ENCODE measurements around the gene NFYB. TPM values are rescaled to one million over a fixed set of nuclear protein-coding genes. Genes with fewer than 3 reads are reported as not detected.

The NFYB gene
- total RNA-seq, 1 experiment from 2014 or later = 22.4 TPM

DNA sequence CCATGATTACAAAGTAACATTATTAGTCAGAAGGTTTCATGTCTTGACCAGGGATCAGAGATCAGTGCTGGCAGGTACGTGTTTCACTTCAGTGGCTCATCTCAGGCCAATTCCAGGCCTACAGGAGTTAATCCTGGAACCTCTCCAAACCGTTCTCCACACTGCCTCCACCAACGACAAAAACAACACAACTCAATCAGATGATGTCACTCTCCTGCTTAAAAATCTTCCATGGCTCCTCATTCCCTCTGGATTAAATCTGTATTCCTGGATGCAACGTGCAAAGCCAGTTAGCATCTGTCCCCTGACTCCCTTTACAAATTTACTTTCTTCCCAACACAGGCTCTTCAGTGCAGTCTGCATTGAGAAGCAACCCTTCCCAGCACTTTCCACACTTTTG, 43.3 kb upstream of the NFYB start:
- intact Hi-C loops (cut with micrococcal nuclease) = no loop called here
- CTCF ChIA-PET = no interaction called here
- no peak overlapping the region for H3K4me3 ChIP-seq (replicated peaks in 1 of 2; ENCODE audit: low read depth in 1 of 2, low read length in 2 of 2)
- H3K79me2 ChIP-seq (ENCODE audit: insufficient read depth, low read length) = no peaks in the 10 kb centered on the region
- no peak overlapping the region for H2AFZ ChIP-seq (ENCODE audit: low read depth, low read length, poor library complexity, severe bottlenecking)
- DNase-seq (ENCODE audit: low read depth, low spot score) (no peak), ATAC-seq (no peak)
- no peaks in the 10 kb centered on the region for H3K36me3 ChIP-seq (ENCODE audit: control insufficient read depth in 1 of 2, insufficient read depth in 2 of 2, low read length in 2 of 2)
- H3K4me2 ChIP-seq (ENCODE audit: low read length) = no peak overlapping the region
- H3K4me1 ChIP-seq (ENCODE audit: control insufficient read depth in 1 of 2, insufficient read depth in 2 of 2, low read length in 2 of 2) = peaks cover 16 to 21% of the 10 kb centered on the region in 2 experiments; a peak in 3 of 4 replicates
- no peak overlapping the region for H3K27ac ChIP-seq (ENCODE audit: low read depth, low read length)
- TF ChIP-seq FOSL1 (IDR thresholded peaks at IDR 0.05; ENCODE audit: low read depth) (no peak), CEBPB (IDR thresholded peaks at IDR 0.05; ENCODE audit: low read depth) (no peak), RAD21 (IDR thresholded peaks at IDR 0.05; ENCODE audit: low read depth) (no peak), ELF1 (IDR thresholded peaks at IDR 0.05; ENCODE audit: borderline replicate concordance, low read depth) (no peak), EGR1 (IDR thresholded peaks at IDR 0.05; ENCODE audit: low read depth) (no peak)
- TF ChIP-seq, protein P1, sequence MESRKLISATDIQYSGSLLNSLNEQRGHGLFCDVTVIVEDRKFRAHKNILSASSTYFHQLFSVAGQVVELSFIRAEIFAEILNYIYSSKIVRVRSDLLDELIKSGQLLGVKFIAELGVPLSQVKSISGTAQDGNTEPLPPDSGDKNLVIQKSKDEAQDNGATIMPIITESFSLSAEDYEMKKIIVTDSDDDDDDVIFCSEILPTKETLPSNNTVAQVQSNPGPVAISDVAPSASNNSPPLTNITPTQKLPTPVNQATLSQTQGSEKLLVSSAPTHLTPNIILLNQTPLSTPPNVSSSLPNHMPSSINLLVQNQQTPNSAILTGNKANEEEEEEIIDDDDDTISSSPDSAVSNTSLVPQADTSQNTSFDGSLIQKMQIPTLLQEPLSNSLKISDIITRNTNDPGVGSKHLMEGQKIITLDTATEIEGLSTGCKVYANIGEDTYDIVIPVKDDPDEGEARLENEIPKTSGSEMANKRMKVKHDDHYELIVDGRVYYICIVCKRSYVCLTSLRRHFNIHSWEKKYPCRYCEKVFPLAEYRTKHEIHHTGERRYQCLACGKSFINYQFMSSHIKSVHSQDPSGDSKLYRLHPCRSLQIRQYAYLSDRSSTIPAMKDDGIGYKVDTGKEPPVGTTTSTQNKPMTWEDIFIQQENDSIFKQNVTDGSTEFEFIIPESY (IDR thresholded peaks at IDR 0.05; ENCODE audit: extremely low read depth, insufficient replicate concordance, low read length) = no peak
- no peaks in the 10 kb centered on the region for H3K27me3 ChIP-seq (ENCODE audit: insufficient read depth, low read length)
- H4K20me1 ChIP-seq (ENCODE audit: insufficient read depth) = no peaks in the 10 kb centered on the region
- no peak overlapping the region for H3K9ac ChIP-seq (ENCODE audit: low read length)
- BruUV-seq (replicated peaks) = no TSS peak
- H3K9me2 ChIP-seq (ENCODE audit: insufficient read depth) = no peaks in the 10 kb centered on the region
- H3K9me3 ChIP-seq (ENCODE audit: control insufficient read depth in 1 of 2, insufficient read depth in 1 of 2, low read depth in 1 of 2, low read length in 2 of 2) = peaks cover 0 to 4% of the 10 kb centered on the region in 2 experiments; a peak in 1 of 4 replicates
- POLR2A ChIA-PET = no interaction called here
- RAD21 ChIA-PET (ENCODE audit: low non-redundant PET in 1 of 2, low total read pairs in 2 of 2, uncharacterized antibody in 2 of 2, unreplicated experiment in 2 of 2) = no interaction called here

DNA sequence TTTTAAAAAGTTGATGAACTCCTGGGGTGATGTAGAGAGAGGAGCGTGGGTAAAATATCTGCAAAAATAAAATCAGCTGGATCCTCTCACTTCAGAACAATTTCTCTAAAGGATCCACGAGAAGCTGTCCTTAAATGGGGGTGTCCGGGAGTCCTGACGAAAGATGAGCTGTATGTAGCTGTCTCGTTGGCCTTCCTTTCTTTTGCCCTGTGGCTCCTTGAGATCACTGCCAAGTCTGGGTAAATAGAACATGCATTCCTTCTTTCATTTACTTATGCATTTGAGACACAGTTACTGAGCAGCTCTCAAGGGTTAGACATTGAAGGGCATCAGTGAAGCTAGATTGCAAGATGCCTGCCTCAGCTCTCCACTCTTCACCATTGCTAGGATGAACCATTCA, 42.4 kb upstream of the NFYB start:
- no TSS peak for BruUV-seq (replicated peaks)
- no peaks in the 10 kb centered on the region for H3K9me2 ChIP-seq (ENCODE audit: insufficient read depth)
- H3K9ac ChIP-seq (ENCODE audit: low read length) = no peak overlapping the region
- no peak overlapping the region for H3K4me3 ChIP-seq (replicated peaks in 1 of 2; ENCODE audit: low read depth in 1 of 2, low read length in 2 of 2)
- ATAC-seq (no peak), DNase-seq (ENCODE audit: low read depth, low spot score) (no peak)
- peaks cover 16 to 21% of the 10 kb centered on the region in 2 experiments; a peak in 3 of 4 replicates for H3K4me1 ChIP-seq (ENCODE audit: control insufficient read depth in 1 of 2, insufficient read depth in 2 of 2, low read length in 2 of 2)
- no peak overlapping the region for H3K27ac ChIP-seq (ENCODE audit: low read depth, low read length)
- no peaks in the 10 kb centered on the region for H3K79me2 ChIP-seq (ENCODE audit: insufficient read depth, low read length)
- POLR2A ChIA-PET = no interaction called here
- TF ChIP-seq CEBPB (IDR thresholded peaks at IDR 0.05; ENCODE audit: low read depth) = no peak
- TF ChIP-seq ELF1 (IDR thresholded peaks at IDR 0.05; ENCODE audit: borderline replicate concordance, low read depth) = no peak
- TF ChIP-seq, protein P2, sequence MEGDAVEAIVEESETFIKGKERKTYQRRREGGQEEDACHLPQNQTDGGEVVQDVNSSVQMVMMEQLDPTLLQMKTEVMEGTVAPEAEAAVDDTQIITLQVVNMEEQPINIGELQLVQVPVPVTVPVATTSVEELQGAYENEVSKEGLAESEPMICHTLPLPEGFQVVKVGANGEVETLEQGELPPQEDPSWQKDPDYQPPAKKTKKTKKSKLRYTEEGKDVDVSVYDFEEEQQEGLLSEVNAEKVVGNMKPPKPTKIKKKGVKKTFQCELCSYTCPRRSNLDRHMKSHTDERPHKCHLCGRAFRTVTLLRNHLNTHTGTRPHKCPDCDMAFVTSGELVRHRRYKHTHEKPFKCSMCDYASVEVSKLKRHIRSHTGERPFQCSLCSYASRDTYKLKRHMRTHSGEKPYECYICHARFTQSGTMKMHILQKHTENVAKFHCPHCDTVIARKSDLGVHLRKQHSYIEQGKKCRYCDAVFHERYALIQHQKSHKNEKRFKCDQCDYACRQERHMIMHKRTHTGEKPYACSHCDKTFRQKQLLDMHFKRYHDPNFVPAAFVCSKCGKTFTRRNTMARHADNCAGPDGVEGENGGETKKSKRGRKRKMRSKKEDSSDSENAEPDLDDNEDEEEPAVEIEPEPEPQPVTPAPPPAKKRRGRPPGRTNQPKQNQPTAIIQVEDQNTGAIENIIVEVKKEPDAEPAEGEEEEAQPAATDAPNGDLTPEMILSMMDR (IDR thresholded peaks at IDR 0.05 in 2 of 3, conservative IDR thresholded peaks at IDR 0.05 in 1 of 3; ENCODE audit: borderline replicate concordance in 1 of 3, insufficient read depth in 1 of 3, low read depth in 2 of 3, low read length in 2 of 3) = no peak
- TF ChIP-seq, protein P3, sequence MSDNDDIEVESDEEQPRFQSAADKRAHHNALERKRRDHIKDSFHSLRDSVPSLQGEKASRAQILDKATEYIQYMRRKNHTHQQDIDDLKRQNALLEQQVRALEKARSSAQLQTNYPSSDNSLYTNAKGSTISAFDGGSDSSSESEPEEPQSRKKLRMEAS (IDR thresholded peaks at IDR 0.05) = no peak
- TF ChIP-seq EZH2phosphoT487 (IDR thresholded peaks at IDR 0.05; ENCODE audit: borderline replicate concordance) = no peak
- no peak for TF ChIP-seq SRF (IDR thresholded peaks at IDR 0.05; ENCODE audit: low read depth)
- no peak for TF ChIP-seq FOSL1 (IDR thresholded peaks at IDR 0.05; ENCODE audit: low read depth)
- TF ChIP-seq EGR1 (IDR thresholded peaks at IDR 0.05; ENCODE audit: low read depth) = no peak
- no peak for TF ChIP-seq ZFX (IDR thresholded peaks at IDR 0.05)
- no peak for TF ChIP-seq POLR2AphosphoS5 (IDR thresholded peaks at IDR 0.05; ENCODE audit: low read depth, low read length)
- no peak for TF ChIP-seq CBX3 (IDR thresholded peaks at IDR 0.05; ENCODE audit: low read depth)
- TF ChIP-seq RAD21 (IDR thresholded peaks at IDR 0.05; ENCODE audit: low read depth) = no peak
- no peaks in the 10 kb centered on the region for H3K36me3 ChIP-seq (ENCODE audit: control insufficient read depth in 1 of 2, insufficient read depth in 2 of 2, low read length in 2 of 2)
- intact Hi-C loops (cut with micrococcal nuclease) = no loop called here
- H4K20me1 ChIP-seq (ENCODE audit: insufficient read depth) = no peaks in the 10 kb centered on the region
- RAD21 ChIA-PET (ENCODE audit: low non-redundant PET in 1 of 2, low total read pairs in 2 of 2, uncharacterized antibody in 2 of 2, unreplicated experiment in 2 of 2) = interaction anchor here in 1 of 2 experiments (0.5 kb wide), 1 partner anchor 148 kb away, joined by 4 read pairs; no protein-coding TSS in a partner anchor
- peaks cover 0 to 4% of the 10 kb centered on the region in 2 experiments; a peak in 1 of 4 replicates for H3K9me3 ChIP-seq (ENCODE audit: control insufficient read depth in 1 of 2, insufficient read depth in 1 of 2, low read depth in 1 of 2, low read length in 2 of 2)
- CTCF ChIA-PET = no interaction called here
- H3K27me3 ChIP-seq (ENCODE audit: insufficient read depth, low read length) = no peaks in the 10 kb centered on the region
- H2AFZ ChIP-seq (ENCODE audit: low read depth, low read length, poor library complexity, severe bottlenecking) = no peak overlapping the region
- H3K4me2 ChIP-seq (ENCODE audit: low read length) = no peak overlapping the region
